GM18505 (cell line): ENCODE data around the gene RCCD1.
A peak's percentile ranks its signal among the peaks of the same experiment; 100 is the strongest.
"Not testable (repeated sequence)": the region's sequence is repeated elsewhere in the genome, so short reads cannot be mapped to it uniquely, and the experiment has no call there.

Experiments
- ATAC-seq: cut with Tn5 transposase; IDR thresholded peaks from one replicate; pipeline ENCODE4 v1.9.1; 2021; ENCODE audit not compliant: unreplicated experiment
- POLR2A ChIP-seq: IDR thresholded peaks from 4 replicates; pipeline ENCODE4 v1.6.1; 2011; ENCODE audit warnings: borderline replicate concordance; ENCODE audit not compliant: insufficient read depth, insufficient read length; ENCODE audit errors: extremely low read depth

RCCD1 gene, protein sequence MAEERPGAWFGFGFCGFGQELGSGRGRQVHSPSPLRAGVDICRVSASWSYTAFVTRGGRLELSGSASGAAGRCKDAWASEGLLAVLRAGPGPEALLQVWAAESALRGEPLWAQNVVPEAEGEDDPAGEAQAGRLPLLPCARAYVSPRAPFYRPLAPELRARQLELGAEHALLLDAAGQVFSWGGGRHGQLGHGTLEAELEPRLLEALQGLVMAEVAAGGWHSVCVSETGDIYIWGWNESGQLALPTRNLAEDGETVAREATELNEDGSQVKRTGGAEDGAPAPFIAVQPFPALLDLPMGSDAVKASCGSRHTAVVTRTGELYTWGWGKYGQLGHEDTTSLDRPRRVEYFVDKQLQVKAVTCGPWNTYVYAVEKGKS

DNA sequence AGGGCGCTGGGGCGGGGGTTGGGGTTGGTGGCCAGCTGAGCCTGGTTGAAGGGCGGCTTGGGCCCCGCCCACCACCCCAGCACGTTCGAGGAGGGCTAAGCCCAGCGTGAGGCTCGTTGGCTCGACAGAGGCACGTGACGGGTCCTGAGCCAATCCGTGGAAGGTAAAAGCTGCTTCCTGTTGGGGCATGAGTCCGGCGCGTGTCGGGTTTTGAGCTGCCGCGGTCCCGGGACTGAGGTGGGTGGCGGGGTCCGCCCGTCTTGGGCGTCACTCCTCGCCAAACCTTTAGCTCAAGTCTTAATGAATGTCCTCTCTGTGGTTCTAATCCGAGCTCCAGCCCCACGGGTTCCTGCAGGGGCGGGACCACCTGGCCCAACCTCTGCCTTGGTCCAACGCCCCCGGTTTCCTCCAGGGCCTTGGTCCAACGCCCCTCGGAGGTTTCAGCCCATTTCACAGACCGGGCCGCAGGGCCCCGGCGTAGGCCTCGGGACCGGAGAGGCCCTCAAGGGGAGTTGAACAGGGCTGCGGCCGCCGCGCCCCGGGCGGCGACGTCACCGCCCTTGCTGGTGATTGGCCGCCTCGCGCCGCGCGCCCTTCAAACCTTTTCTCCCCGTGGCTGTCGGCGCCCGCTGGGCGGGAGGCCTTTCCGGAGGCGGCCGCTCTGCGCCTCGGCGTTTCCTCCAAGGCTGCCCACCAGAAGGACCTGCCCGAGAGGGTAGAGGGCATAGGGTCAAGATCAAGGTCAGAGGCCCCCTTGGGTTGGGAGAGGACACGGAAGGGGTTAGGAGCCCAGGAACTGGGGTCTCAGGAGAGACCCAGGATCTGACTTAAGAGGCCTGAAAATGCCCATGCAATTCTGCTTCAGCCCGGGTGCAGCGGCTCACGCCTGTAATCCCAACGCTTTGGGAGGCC lies at the start of gene RCCD1:
RCCD1 (plus strand) TSS at position 173 of the 912 bp plus-strand sequence. CDS start 1,851 bp downstream, outside the sequence.
- ATAC-seq = peak; percentile 90
- peak; percentile 84 for TF ChIP-seq POLR2A

DNA sequence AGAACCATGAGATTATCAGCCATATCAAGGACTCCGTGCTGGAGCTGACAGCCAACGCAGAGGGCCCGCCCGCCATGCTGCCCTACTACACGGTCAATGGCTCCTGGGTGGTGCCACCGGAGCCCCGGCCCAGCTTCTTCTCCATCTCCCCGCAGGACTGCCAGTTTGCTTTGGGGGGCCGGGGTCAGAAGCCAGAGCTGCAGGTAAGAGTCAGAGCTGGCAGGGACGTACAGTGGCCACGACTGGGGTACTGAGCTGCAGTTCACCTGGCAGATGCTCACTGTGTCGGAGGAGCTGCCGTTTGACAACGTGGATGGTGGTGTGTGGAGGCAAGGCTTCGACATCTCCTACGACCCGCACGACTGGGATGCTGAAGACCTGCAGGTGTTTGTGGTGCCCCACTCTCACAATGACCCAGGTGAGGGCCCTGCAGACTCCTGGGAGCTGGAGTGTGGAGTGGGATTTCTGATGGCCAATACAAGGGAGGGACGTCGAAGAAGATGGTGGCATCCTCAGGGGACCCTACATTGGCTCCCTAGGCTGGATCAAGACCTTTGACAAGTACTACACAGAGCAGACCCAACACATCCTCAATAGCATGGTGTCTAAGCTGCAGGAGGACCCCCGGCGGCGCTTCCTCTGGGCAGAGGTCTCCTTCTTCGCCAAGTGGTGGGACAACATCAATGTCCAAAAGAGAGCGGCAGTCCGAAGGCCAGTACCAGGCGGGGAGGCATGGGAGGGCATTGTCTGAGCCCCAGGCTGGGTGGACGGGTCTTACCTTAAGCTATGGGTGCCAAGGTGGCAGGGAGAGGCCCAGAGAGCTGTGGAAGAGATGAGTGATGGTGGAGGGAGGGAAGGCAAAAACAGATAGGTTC lies 49.1 kb upstream of the RCCD1 start:
- no peak for ATAC-seq
- TF ChIP-seq POLR2A = no peak

DNA sequence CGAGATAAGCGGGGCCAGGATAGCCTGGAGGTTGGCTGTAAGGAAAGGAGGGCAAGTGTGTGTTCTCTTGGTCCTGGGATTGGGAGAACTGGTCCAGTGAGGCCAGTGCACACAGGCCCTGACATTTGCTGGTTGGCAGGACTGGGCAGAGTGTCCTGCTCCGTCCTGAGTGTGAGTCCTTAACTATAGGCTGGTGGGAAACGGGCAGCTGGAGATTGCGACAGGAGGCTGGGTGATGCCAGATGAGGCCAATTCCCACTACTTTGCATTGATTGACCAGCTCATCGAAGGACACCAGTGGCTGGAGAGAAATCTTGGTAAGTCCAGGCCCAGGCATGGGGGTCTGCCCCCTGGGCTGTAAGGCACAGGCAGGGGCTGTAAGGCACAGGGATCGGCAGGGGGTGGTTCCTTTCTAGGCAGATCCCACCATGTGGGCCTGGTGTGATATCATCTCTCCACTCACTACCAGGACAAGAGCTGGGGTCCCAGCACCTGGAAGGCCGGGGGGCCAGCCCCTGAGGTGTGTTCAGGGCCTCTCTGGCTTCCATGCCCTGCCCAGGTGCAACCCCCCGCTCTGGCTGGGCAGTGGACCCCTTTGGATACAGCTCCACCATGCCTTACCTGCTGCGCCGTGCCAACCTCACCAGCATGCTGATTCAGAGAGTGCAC lies 48.4 kb upstream of the RCCD1 start:
- no peak for ATAC-seq
- no peak for TF ChIP-seq POLR2A

- ATAC-seq = no peak
- TF ChIP-seq POLR2A = no peak
Observed at GRCh38 chr15:90907051-90907660, 47.5 kb upstream of the RCCD1 start.

DNA sequence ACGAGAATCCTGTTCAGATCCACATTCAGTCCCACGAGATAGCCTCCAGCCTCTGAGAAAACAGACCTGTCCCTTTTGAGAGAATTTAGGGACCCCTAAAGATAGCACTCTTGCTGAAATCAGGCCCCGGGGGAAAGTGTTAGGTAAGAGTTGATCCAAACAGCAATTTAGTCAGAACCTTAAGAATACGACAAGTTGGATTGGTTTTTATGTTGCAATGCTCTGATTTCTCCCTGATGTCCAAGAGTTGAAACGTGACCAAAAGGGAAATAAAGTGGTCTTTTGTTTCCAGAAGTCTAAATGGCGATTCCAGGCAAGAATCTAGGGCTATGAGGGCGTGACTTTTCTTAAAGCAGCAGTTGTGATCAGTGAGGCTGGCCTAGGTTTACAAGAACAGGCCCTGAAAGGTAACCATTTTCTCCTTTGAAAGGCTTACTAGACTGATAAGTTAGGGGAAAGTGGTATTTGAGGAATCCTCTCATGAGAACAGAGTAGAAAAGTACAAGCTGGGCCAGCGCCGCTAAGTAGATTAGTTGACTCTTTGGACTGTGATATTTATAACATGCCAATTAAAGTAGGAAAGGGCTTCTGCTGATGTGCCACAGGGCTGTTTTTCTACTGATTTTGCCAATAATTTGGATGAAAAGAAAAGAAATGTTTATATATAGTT lies 46.7 kb upstream of the RCCD1 start:
- no peak for TF ChIP-seq POLR2A
- no peak for ATAC-seq

DNA sequence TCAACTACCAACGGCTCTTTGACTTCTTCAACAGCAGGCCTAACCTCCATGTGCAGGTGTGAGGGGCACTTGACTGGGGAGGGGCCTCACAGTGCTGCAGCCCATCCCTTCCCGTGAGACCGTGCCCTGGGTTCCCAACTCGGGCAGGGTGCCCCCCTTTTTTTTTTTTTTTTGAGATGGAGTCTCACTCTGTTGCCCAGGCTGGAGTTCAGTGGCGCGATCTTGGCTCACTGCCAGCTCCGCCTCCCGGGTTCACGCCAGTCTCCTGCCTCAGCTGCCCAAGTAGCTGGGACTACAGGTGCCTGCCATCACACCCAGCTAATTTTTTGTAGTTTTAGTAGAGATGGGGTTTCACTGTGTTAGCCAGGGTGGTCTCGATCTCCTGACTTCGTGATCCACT lies 45.2 kb upstream of the RCCD1 start:
- not testable (repeated sequence) for ATAC-seq

DNA sequence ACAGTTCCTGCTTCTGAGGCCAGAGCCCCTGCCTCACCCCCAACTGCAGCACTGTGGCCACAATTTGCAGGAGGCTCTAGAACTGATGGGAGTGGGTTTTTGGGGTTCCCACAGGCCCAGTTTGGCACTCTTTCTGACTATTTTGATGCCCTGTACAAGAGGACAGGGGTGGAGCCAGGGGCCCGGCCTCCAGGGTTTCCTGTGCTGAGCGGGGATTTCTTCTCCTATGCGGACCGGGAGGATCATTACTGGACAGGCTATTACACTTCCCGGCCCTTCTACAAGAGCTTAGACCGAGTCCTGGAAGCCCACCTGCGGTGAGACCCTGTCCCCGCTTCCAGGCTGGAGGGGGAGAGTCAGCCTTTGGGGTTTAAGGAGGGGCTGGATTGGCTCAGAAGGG lies 44.7 kb upstream of the RCCD1 start:
- no peak for TF ChIP-seq POLR2A

GRCh38 chr15:90910441-90911301 lies 44.0 kb upstream of the RCCD1 start:
- no peak for ATAC-seq
- no peak for TF ChIP-seq POLR2A

More for the DNA sequence above, 44.7 kb upstream of the RCCD1 start:
- ATAC-seq = no peak

DNA sequence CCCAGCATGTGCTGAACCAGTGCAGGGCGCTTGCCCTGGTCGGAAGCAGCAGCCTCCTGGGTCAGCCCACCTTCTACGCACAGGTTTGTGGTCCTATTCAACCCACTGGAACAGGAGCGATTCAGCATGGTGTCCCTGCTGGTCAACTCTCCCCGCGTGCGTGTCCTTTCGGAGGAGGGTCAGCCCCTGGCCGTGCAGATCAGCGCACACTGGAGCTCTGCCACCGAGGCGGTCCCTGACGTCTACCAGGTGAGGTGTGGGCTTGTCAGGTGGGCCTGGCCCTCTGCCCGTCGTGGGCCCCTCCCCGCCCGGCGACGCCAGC lies 43.4 kb upstream of the RCCD1 start:
- ATAC-seq = no peak
- TF ChIP-seq POLR2A = no peak

DNA sequence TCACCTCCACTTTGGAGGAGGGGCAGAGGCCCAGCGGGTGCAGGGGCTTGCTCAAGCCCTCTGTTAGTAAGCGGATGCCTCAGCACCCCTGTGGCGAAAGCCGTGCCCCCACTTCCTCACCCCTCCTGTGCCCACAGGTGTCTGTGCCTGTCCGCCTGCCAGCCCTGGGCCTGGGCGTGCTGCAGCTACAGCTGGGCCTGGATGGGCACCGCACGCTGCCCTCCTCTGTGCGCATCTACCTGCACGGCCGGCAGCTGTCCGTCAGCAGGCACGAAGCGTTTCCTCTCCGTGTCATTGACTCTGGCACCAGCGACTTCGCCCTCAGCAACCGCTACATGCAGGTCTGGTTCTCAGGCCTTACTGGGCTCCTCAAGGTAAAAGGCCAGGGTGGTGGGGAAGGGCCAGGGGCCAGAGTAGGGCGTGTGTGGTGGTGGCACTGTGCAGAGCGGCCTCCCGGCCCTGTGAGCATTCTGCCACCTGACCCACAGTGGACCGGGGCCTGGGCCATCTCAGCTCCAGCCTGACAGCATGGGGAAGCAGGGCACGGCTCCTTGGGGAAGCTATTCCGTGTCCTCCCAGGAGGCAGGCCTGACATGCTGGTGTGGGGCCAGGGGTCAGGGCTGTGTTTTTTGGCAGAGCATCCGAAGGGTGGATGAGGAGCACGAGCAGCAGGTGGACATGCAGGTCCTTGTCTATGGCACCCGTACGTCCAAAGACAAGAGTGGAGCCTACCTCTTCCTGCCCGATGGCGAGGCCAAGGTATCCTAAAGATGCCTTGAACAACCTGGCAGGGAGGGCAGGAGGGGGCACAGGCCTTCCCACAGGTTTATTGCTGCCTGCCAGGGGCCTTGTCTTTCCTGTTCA lies 42.5 kb upstream of the RCCD1 start:
- TF ChIP-seq POLR2A = no peak
- ATAC-seq = no peak
